ENCODE measurements around the gene FMN1.
"Not testable (repeated sequence)": the region's sequence is repeated elsewhere in the genome, so short reads cannot be mapped to it uniquely, and the experiment has no call there.

The FMN1 gene

GRCh38 chr15:32873284-32874114 lies 321.0 kb downstream of the FMN1 start:
- DNase-seq = no peak

- no peak for DNase-seq
These were observed 321.8 kb downstream of the FMN1 start for GRCh38 chr15:32872621-32873283.

- no peak for DNase-seq
These were observed 322.6 kb downstream of the FMN1 start for GRCh38 chr15:32871883-32872282.

GRCh38 chr15:32870240-32871033 lies 324.1 kb downstream of the FMN1 start:
- no peak for DNase-seq

GRCh38 chr15:32869776-32870175 lies 324.7 kb downstream of the FMN1 start:
- DNase-seq = no peak

- DNase-seq = no peak
These were observed 327.2 kb downstream of the FMN1 start for GRCh38 chr15:32867313-32867626.

GRCh38 chr15:32866454-32867312 lies 327.8 kb downstream of the FMN1 start:
- no peak for DNase-seq

- no peak for DNase-seq
These were observed 329.7 kb downstream of the FMN1 start for GRCh38 chr15:32864841-32865240.

- DNase-seq = no peak
These were observed 330.5 kb downstream of the FMN1 start for GRCh38 chr15:32864051-32864450.

- no peak for DNase-seq
These were observed 332.8 kb downstream of the FMN1 start for GRCh38 chr15:32861761-32862160.

GRCh38 chr15:32861174-32861573 lies 333.3 kb downstream of the FMN1 start:
- no peak for DNase-seq

GRCh38 chr15:32859996-32860395 lies 334.5 kb downstream of the FMN1 start:
- DNase-seq = no peak

- DNase-seq = no peak
These were observed 335.3 kb downstream of the FMN1 start for GRCh38 chr15:32859251-32859650.

GRCh38 chr15:32857732-32858131 lies 336.8 kb downstream of the FMN1 start:
- no peak for DNase-seq

GRCh38 chr15:32856753-32857152 lies 337.8 kb downstream of the FMN1 start:
- no peak for DNase-seq

GRCh38 chr15:32855942-32856341 lies 338.6 kb downstream of the FMN1 start:
- no peak for DNase-seq

- DNase-seq = no peak
These were observed 340.9 kb downstream of the FMN1 start for GRCh38 chr15:32853592-32853991.

- no peak for DNase-seq
These were observed 341.7 kb downstream of the FMN1 start for GRCh38 chr15:32852771-32853170.

GRCh38 chr15:32852017-32852416 lies 342.5 kb downstream of the FMN1 start:
- no peak for DNase-seq

GRCh38 chr15:32851572-32851971 lies 342.9 kb downstream of the FMN1 start:
- DNase-seq = no peak

GRCh38 chr15:32849769-32850668 lies 344.5 kb downstream of the FMN1 start:
- DNase-seq = no peak

GRCh38 chr15:32846671-32847070 lies 347.8 kb downstream of the FMN1 start:
- DNase-seq = not testable (repeated sequence)
